Measurements from ENCODE around the gene NPAS2. TPM values are rescaled to one million over a fixed set of nuclear protein-coding genes. Genes with fewer than 3 reads are reported as not detected.

NPAS2 gene
- total RNA-seq, 4 donors from 2014 or later: 7.7 to 83.2 (median 15.1) TPM

GRCh38 chr2:100934504-100935371 is 114.8 kb downstream of the NPAS2 start:
- TF ChIP-seq POLR2A (IDR thresholded peaks at IDR 0.05) (no peak), CTCF (IDR thresholded peaks at IDR 0.05) (no peak), EP300 (IDR thresholded peaks at IDR 0.05) (no peak)
- Histone ChIP-seq H3K36me3 (peaks cover 0 to 11% (median 0%) of the 10 kb centered on the region in 3 donors), H3K27me3 (no peaks in the 10 kb centered on the region), H3K27ac (no peak overlapping the region), H3K4me3 (no peak overlapping the region), H3K4me1 (no peaks in the 10 kb centered on the region), H3K9me3 (no peaks in the 10 kb centered on the region)
- WGBS, 2 donors: 90 to 94% methylated on average over 6 of the region's 6 CpGs
- DNase-seq (ENCODE audit: low spot score in 2 of 2): no peak

- TF ChIP-seq CTCF (IDR thresholded peaks at IDR 0.05) (no peak), EP300 (IDR thresholded peaks at IDR 0.05) (no peak), POLR2A (IDR thresholded peaks at IDR 0.05) (no peak)
- 81 to 83% methylated on average over 3 of the region's 3 CpGs for WGBS, 2 donors
- H3K36me3 ChIP-seq: peaks cover 0 to 11% (median 0%) of the 10 kb centered on the region in 3 donors
Observed at GRCh38 chr2:100935372-100935752, 115.4 kb downstream of the NPAS2 start.

GRCh38 chr2:100936070-100936741 is 116.3 kb downstream of the NPAS2 start:
- H3K27me3 ChIP-seq: no peaks in the 10 kb centered on the region
- no peak for TF ChIP-seq CTCF (IDR thresholded peaks at IDR 0.05)
- no peak for TF ChIP-seq EP300 (IDR thresholded peaks at IDR 0.05)
- no peak for TF ChIP-seq POLR2A (IDR thresholded peaks at IDR 0.05)
- H3K36me3 ChIP-seq: peaks cover 0 to 11% (median 0%) of the 10 kb centered on the region in 3 donors
- no peak overlapping the region for H3K4me3 ChIP-seq
- H3K9me3 ChIP-seq: no peaks in the 10 kb centered on the region
- no peak overlapping the region for H3K27ac ChIP-seq
- WGBS, 2 donors: 59 to 67% methylated on average over 10 of the region's 10 CpGs
- no peak for DNase-seq (ENCODE audit: low spot score in 2 of 2)
- no peaks in the 10 kb centered on the region for H3K4me1 ChIP-seq

More at GRCh38 chr2:100935372-100935752, 115.4 kb downstream of the NPAS2 start:
- no peaks in the 10 kb centered on the region for H3K9me3 ChIP-seq
- no peak overlapping the region for H3K27ac ChIP-seq
- H3K27me3 ChIP-seq: no peaks in the 10 kb centered on the region
- H3K4me1 ChIP-seq: no peaks in the 10 kb centered on the region
- no peak for DNase-seq (ENCODE audit: low spot score in 2 of 2)
- no peak overlapping the region for H3K4me3 ChIP-seq

- DNase-seq (ENCODE audit: low spot score in 2 of 2): no peak
- Histone ChIP-seq H3K27ac (no peak overlapping the region), H3K4me1 (no peaks in the 10 kb centered on the region), H3K4me3 (no peak overlapping the region), H3K27me3 (no peaks in the 10 kb centered on the region), H3K9me3 (no peaks in the 10 kb centered on the region), H3K36me3 (peaks cover 0 to 11% (median 0%) of the 10 kb centered on the region in 3 donors)
- TF ChIP-seq POLR2A (IDR thresholded peaks at IDR 0.05) (no peak), CTCF (IDR thresholded peaks at IDR 0.05) (no peak), EP300 (IDR thresholded peaks at IDR 0.05) (no peak)
- WGBS, 2 donors: 66 to 69% methylated on average over 2 of the region's 2 CpGs
Observed at GRCh38 chr2:100936972-100937542, 117.1 kb downstream of the NPAS2 start.

Measured in tibial nerve (tissue), 4 donors.